DND-41 (cell line): Measurements from ENCODE around the gene BRIP1.
A peak's percentile ranks its signal among the peaks of the same experiment; 100 is the strongest.

Source experiments
- CTCF ChIP-seq: IDR thresholded peaks from 2 replicates; pipeline ENCODE4 v1.5.1; 2012; ENCODE audit warnings: borderline replicate concordance, low read length, moderate library complexity, mild to moderate bottlenecking; ENCODE audit not compliant: poor library complexity, severe bottlenecking; ENCODE audit errors: extremely low read depth
- EZH2 ChIP-seq: IDR thresholded peaks from 3 replicates; pipeline ENCODE4 v1.6.1; 2012; ENCODE audit warnings: borderline replicate concordance, low read depth, mild to moderate bottlenecking, moderate library complexity, low read length, inconsistent platforms; ENCODE audit not compliant: severe bottlenecking

GRCh38 chr17:61837175-61838051 is 25.9 kb downstream of the BRIP1 start:
- peak; percentile 72 for TF ChIP-seq CTCF
- TF ChIP-seq EZH2: no peak
